HepG2 (cell line): Measurements from ENCODE around the gene CYP4F2. TPM values are rescaled to one million over a fixed set of nuclear protein-coding genes. Genes with fewer than 3 reads are reported as not detected.

Source experiments
- ATAC-seq: fragments of 200-7000 bp; cut with Tn5 transposase; 3 replicates; pipeline ENCODE4 v1.9.1; 2020; ENCODE audit warnings: mild to moderate bottlenecking, moderate library complexity
- BruUV-seq: library from RNA; stranded (reverse); fragments of 400-500 nt; replicated peaks from 2 replicates; lab custom pipeline; 2021; lab: Mats Ljungman, UMichigan
- CTCF ChIA-PET: fragments of 300-600 bp; formaldehyde crosslinking; extraction: SDS; loops from one replicate; lab custom pipeline; 2021; ENCODE audit warnings: low total read pairs, inconsistent platforms, low intra/inter-chr PET ratio; lab: Yijun Ruan, JAX
- POLR2A ChIA-PET: fragments of 350-600 bp; sonication (Branson Sonifier 250); formaldehyde crosslinking; loops from one replicate; lab custom pipeline; 2020; ENCODE audit warnings: antibody characterized with exemption, inconsistent platforms; lab: Yijun Ruan, JAX
- DNase-seq: peaks from one replicate; pipeline ENCODE4 v3.0.0-alpha.2; 2015; ENCODE audit warnings: low spot score
- FAIRE-seq: peaks from 3 replicates; lab custom pipeline; 2011; peaks lifted over from hg19 to GRCh38; lab: Jason Lieb, UNC
- H2AFZ ChIP-seq: one replicate; pipeline ENCODE4 v1.6.1; 2011; ENCODE audit warnings: low read length, inconsistent platforms
- H3K27ac ChIP-seq: fragments of 300-600 bp; 3 replicates; pipeline ENCODE4 v1.8.0; 2011; ENCODE audit warnings: mixed run types, mild to moderate bottlenecking, mixed read lengths, low read length, inconsistent platforms; ENCODE audit not compliant: insufficient read depth; ENCODE audit errors: extremely low read length
- H3K27me3 ChIP-seq, 2 experiments: fragments of 200-600 bp in 1 of 2; 2 replicates in 1 of 2; 3 replicates in 1 of 2; pipeline versions ENCODE4 v1.6.0 to v1.8.0; 2011; ENCODE audit warnings: low read length in 2 of 2, mild to moderate bottlenecking in 2 of 2, moderate library complexity in 2 of 2, inconsistent platforms in 1 of 2; ENCODE audit not compliant: insufficient read depth in 2 of 2, control insufficient read depth in 1 of 2
- H3K36me3 ChIP-seq, 2 experiments: fragments of 200-600 bp in 1 of 2; replicated peaks in 1 of 2; 2 replicates in 1 of 2; 3 replicates in 1 of 2; pipeline versions ENCODE4 v1.5.1 to v1.8.0; 2011; ENCODE audit warnings: low read length in 2 of 2, inconsistent platforms in 1 of 2; ENCODE audit not compliant: insufficient read depth in 2 of 2, control insufficient read depth in 1 of 2
- H3K4me1 ChIP-seq: 2 replicates; pipeline ENCODE4 v1.5.1; 2012; ENCODE audit warnings: low read length, inconsistent platforms; ENCODE audit not compliant: insufficient read depth
- H3K4me2 ChIP-seq: 2 replicates; pipeline ENCODE4 v1.6.0; 2011; ENCODE audit warnings: low read depth, low read length, inconsistent platforms
- H3K4me3 ChIP-seq, 3 experiments: fragments of 200-600 bp in 1 of 3; sonication (generic), shearing (Covaris generic) in 1 of 3; replicated peaks in 1 of 3; 2 replicates each; pipeline ENCODE4 v1.5.1; 2011 to 2016; ENCODE audit warnings: low read length in 3 of 3, inconsistent platforms in 2 of 3, low read depth in 2 of 3, mild to moderate bottlenecking in 2 of 3, control low read depth in 1 of 3, mixed read lengths in 1 of 3; ENCODE audit not compliant: insufficient read depth in 1 of 3
- H3K79me2 ChIP-seq: one replicate; pipeline ENCODE4 v1.6.1; 2011; ENCODE audit warnings: low read length, inconsistent platforms; ENCODE audit not compliant: insufficient read depth
- H3K9ac ChIP-seq: 2 replicates; pipeline ENCODE4 v1.6.0; 2011; ENCODE audit warnings: mild to moderate bottlenecking, low read depth, low read length, inconsistent platforms; ENCODE audit not compliant: insufficient read depth
- H3K9me3 ChIP-seq: 2 replicates; pipeline ENCODE4 v1.5.1; 2012; ENCODE audit warnings: mild to moderate bottlenecking, low read length
- H4K20me1 ChIP-seq: 2 replicates; pipeline ENCODE4 v1.6.0; 2011; ENCODE audit warnings: inconsistent platforms, mild to moderate bottlenecking, low read length, moderate library complexity; ENCODE audit not compliant: insufficient read depth
- EED ChIP-seq: sonication (generic); formaldehyde crosslinking; IDR thresholded peaks from 2 replicates; pipeline ENCODE4 v1.5.0; 2020; ENCODE audit warnings: mild to moderate bottlenecking, missing genetic modification reagents
- SALL2 ChIP-seq: sonication (generic); formaldehyde crosslinking; IDR thresholded peaks from 2 replicates; pipeline ENCODE4 v1.8.1; 2023; ENCODE audit warnings: mild to moderate bottlenecking, missing genetic modification reagents, inconsistent platforms
- U2AF2 ChIP-seq: fragments of 200-400 bp; formaldehyde crosslinking; IDR thresholded peaks from 2 replicates; pipeline ENCODE4 v1.6.1; 2017; ENCODE audit warnings: low read depth, mild to moderate bottlenecking, low read length
- WGBS: methylation state at CpG from one replicate; pipeline ENCODE4 v1.1.6; 2017; ENCODE audit warnings: low lambda C conversion rate; 5-methylcytosine and 5-hydroxymethylcytosine counted together
- in situ Hi-C: cut with HindIII; loops from 2 replicates; pipeline ENCODE4 v1.10.0; 2017; ENCODE audit warnings: low pct_unique_long_range_greater_than_20kb; ENCODE audit not compliant: extremely low pct_ligation_motif_present
- intact Hi-C: fragments of 100-400 bp; cut with micrococcal nuclease; formaldehyde crosslinking; loops from one replicate; pipeline ENCODE4 v1.10.0; 2022; ENCODE audit not compliant: unreplicated experiment
- polyA plus RNA-seq, 8 experiments: library from polyadenylated mRNA; depleted of rRNA in 3 of 8; stranded (reverse) in 7 of 8; unstranded in 1 of 8; fragments of >200 nt; fragmentation: Illumina TruSeq in 4 of 8; extraction: Trizol in 4 of 8; gene quantifications; 2 replicates each; pipeline versions ENCODE4 v1.2.1 to v1.2.3, GENCODE V29; 2011 to 2016; ENCODE audit warnings: low read depth in 4 of 8, missing spikeins in 1 of 8, mixed read lengths in 1 of 8; ENCODE audit not compliant: insufficient read depth in 1 of 8
- total RNA-seq, 5 experiments: library from RNA; depleted of rRNA; stranded (reverse); fragments of >200 nt; fragmentation: Illumina TruSeq; extraction: Trizol; gene quantifications; 2 replicates each; pipeline ENCODE4 v1.2.3, GENCODE V29; 2016; ENCODE audit warnings: low read depth in 1 of 5

The CYP4F2 gene
- total and polyA plus RNA-seq, 2 of the 13 experiments (the other 11 are each of a cell fraction or from before 2014, with no cell fraction given) = 3.7 to 3.9 TPM

DNA sequence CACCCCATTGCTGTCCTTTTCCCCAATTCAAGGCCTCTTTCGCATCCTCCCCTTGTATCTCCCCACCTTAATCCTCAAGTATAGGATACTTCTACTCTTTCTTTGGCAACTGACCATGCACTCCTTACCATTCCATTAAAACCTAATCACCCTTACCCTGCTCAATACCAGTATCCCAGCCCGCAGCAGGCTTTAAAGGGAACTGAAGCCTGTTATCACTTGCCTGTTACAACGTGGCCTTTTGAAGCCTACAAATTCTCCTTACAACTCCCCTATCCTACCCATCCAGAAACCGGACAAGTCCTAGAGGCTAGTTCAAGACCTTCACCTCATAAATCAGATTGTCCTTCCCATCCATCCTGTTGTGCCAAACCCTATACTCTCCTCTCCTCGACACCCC, 66.2 kb downstream of the CYP4F2 start:
- CTCF ChIA-PET = no interaction called here
- in situ Hi-C loops (no loop called here), intact Hi-C loops (no loop called here)
- Histone ChIP-seq H3K27me3 (peaks cover 0 to 2% of the 10 kb centered on the region in 2 experiments; a peak in 2 of 5 replicates), H3K36me3 (no peaks in the 10 kb centered on the region), H4K20me1 (no peaks in the 10 kb centered on the region), H3K9ac (no peak overlapping the region), H3K79me2 (no peaks in the 10 kb centered on the region), H2AFZ (no peak overlapping the region), H3K9me3 (no peaks in the 10 kb centered on the region), H3K4me2 (no peak overlapping the region), H3K27ac (no peak overlapping the region), H3K4me3 (no peak overlapping the region), H3K4me1 (peaks cover 19% of the 10 kb centered on the region)
- POLR2A ChIA-PET = no interaction called here
- 50% methylated on average over 5 of the region's 5 CpGs for WGBS
- BruUV-seq = no TSS peak
- DNase-seq = no peak
- no peak for FAIRE-seq
- TF ChIP-seq U2AF2 (no peak), SALL2 (CRISPR knock-in tag) (no peak)
- ATAC-seq = no peak

DNA sequence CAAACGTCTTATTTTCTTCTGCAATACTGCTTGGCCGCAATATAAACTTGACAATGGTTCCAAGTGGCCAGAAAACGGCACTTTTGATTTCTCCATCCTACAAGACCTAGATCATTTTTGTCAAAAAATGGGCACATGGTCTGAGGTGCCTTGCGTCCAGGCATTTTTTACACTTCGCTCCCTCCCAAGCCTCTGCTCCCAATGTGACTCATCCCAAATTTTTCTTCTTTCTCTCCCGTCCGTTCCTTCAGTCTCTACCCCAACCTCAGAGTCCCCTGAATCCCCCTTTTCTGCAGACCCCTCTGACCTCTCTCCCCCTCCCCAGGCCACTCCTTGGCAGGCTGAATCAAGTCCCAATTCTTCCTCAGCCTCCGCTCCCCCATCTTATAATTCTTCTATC, 68.1 kb downstream of the CYP4F2 start:
- DNase-seq (no peak), FAIRE-seq (no peak), ATAC-seq (no peak)
- H2AFZ ChIP-seq = no peak overlapping the region
- no TSS peak for BruUV-seq
- in situ Hi-C loops (no loop called here), intact Hi-C loops (no loop called here)
- 60% methylated on average over 8 of the region's 8 CpGs for WGBS
- no peak overlapping the region for H3K9ac ChIP-seq
- H3K79me2 ChIP-seq = no peaks in the 10 kb centered on the region
- H3K9me3 ChIP-seq = no peaks in the 10 kb centered on the region
- ChIA-PET CTCF (no interaction called here), POLR2A (no interaction called here)
- H3K4me1 ChIP-seq = peaks cover 11% of the 10 kb centered on the region; the same call in 1 of the 2 replicates
- peaks cover 0 to 2% of the 10 kb centered on the region in 2 experiments; a peak in 2 of 5 replicates for H3K27me3 ChIP-seq
- H3K4me2 ChIP-seq = no peak overlapping the region
- no peak overlapping the region for H3K27ac ChIP-seq
- no peaks in the 10 kb centered on the region for H4K20me1 ChIP-seq
- no peaks in the 10 kb centered on the region for H3K36me3 ChIP-seq
- TF ChIP-seq EED (CRISPR knock-in tag) = no peak
- TF ChIP-seq, all 625 proteins: peak for 0
- H3K4me3 ChIP-seq = no peak overlapping the region
